Activated CD4-positive, alpha-beta T cell treated with anti-CD3 and anti-CD28 coated beads for 36 hours (primary cell): Measurements from ENCODE around the gene JAKMIP2. TPM values are rescaled to one million over a fixed set of nuclear protein-coding genes. Genes with fewer than 3 reads are reported as not detected.

Experiments used
- ATAC-seq: fragments of 200-7000 bp; cut with Tn5 transposase; one replicate; pipeline ENCODE4 v1.10.0; 2021; ENCODE audit warnings: mild to moderate bottlenecking, moderate library complexity
- CTCF ChIA-PET: fragments of 350-600 bp; sonication (Branson Sonifier 250); formaldehyde crosslinking; loops from one replicate; lab custom pipeline; 2021; ENCODE audit warnings: antibody characterized with exemption; lab: Charles Lee
- POLR2A ChIA-PET: fragments of 350-600 bp; sonication (Branson Sonifier 250); formaldehyde crosslinking; loops from one replicate; lab custom pipeline; 2021; ENCODE audit warnings: antibody characterized with exemption, inconsistent platforms; lab: Charles Lee
- DNase-seq: peaks from one replicate; pipeline ENCODE4 v3.0.0-alpha.2; 2020
- H3K27ac Mint-ChIP-seq: one replicate; pipeline ENCODE4 v1.8.0; 2021; ENCODE audit warnings: mixed read lengths
- H3K27me3 Mint-ChIP-seq: one replicate; pipeline ENCODE4 v1.8.0; 2021; ENCODE audit warnings: mixed read lengths
- H3K36me3 Mint-ChIP-seq: one replicate; pipeline ENCODE4 v1.8.0; 2021; ENCODE audit warnings: low read depth, mixed read lengths
- H3K4me1 Mint-ChIP-seq: one replicate; pipeline ENCODE4 v1.8.0; 2021; ENCODE audit warnings: mixed read lengths
- H3K4me3 Mint-ChIP-seq: one replicate; pipeline ENCODE4 v1.8.0; 2021; ENCODE audit warnings: mild to moderate bottlenecking, moderate library complexity, mixed read lengths
- H3K9me3 Mint-ChIP-seq: one replicate; pipeline ENCODE4 v1.8.0; 2021; ENCODE audit warnings: low read depth, mixed read lengths
- intact Hi-C, 2 experiments: fragments of 100-400 bp; cut with DNase I in 1 of 2; cut with micrococcal nuclease in 1 of 2; formaldehyde crosslinking; loops; one replicate each; pipeline versions ENCODE4 v1.14.2 to v1.15.1; 2022 to 2024; cut with DNase I, micrococcal nuclease
- total RNA-seq, 2 experiments: library from RNA; stranded (reverse); gene quantifications; one replicate each; pipeline ENCODE4 v1.2.3, GENCODE V29; 2021

The JAKMIP2 gene
- total RNA-seq, 2 experiments from 2014 or later, result 3.4 to 3.9 TPM

GRCh38 chr5:147713550-147714295 lies 68.8 kb downstream of the JAKMIP2 start:
- Mint-ChIP-seq H3K4me1 (no peaks in the 10 kb centered on the region), H3K4me3 (no peak overlapping the region), H3K27me3 (no peaks in the 10 kb centered on the region), H3K9me3 (peaks cover 2% of the 10 kb centered on the region), H3K36me3 (no peaks in the 10 kb centered on the region), H3K27ac (no peak overlapping the region)
- ChIA-PET CTCF (no interaction called here), POLR2A (no interaction called here)
- ATAC-seq (no peak), DNase-seq (no peak)
- intact Hi-C loops, result no loop called here

GRCh38 chr5:147712598-147712997 lies 69.9 kb downstream of the JAKMIP2 start:
- CTCF ChIA-PET, result no interaction called here
- ATAC-seq (no peak), DNase-seq (no peak)
- POLR2A ChIA-PET, result no interaction called here
- no peak overlapping the region for H3K27ac Mint-ChIP-seq
- no peaks in the 10 kb centered on the region for H3K36me3 Mint-ChIP-seq
- no peaks in the 10 kb centered on the region for H3K4me1 Mint-ChIP-seq
- H3K27me3 Mint-ChIP-seq, result no peaks in the 10 kb centered on the region
- H3K9me3 Mint-ChIP-seq, result peaks cover 2% of the 10 kb centered on the region
- intact Hi-C loops, result no loop called here
- H3K4me3 Mint-ChIP-seq, result no peak overlapping the region

- H3K9me3 Mint-ChIP-seq, result peaks cover 2% of the 10 kb centered on the region
- H3K36me3 Mint-ChIP-seq, result no peaks in the 10 kb centered on the region
- no peak overlapping the region for H3K4me3 Mint-ChIP-seq
- H3K4me1 Mint-ChIP-seq, result no peaks in the 10 kb centered on the region
- ChIA-PET POLR2A (no interaction called here), CTCF (no interaction called here)
- H3K27me3 Mint-ChIP-seq, result no peaks in the 10 kb centered on the region
- ATAC-seq, result no peak
- H3K27ac Mint-ChIP-seq, result no peak overlapping the region
- intact Hi-C loops, result no loop called here
- no peak for DNase-seq
These were observed 70.5 kb downstream of the JAKMIP2 start for GRCh38 chr5:147712019-147712418.

DNA sequence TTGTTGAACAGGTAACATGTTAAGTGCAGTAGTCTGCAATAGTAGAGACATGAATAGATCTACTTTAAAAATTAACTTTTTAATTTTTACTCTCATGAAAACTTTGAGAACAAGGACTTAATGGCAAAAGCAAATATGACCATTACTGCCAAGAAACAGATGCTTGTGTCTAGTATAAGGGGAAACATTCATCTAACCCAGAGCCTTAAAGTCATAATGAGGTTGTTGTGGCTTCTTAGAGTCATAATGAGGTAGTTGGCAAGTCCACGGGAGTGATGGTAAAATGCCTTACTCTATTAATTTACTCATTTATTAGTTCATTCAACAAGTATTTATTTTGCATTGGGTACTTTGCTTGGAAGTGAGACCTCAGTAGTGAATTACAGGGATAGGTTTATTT lies 71.5 kb downstream of the JAKMIP2 start:
- intact Hi-C loops, result no loop called here
- Mint-ChIP-seq H3K9me3 (peaks cover 2% of the 10 kb centered on the region), H3K4me1 (no peaks in the 10 kb centered on the region), H3K4me3 (no peak overlapping the region), H3K27me3 (no peaks in the 10 kb centered on the region), H3K36me3 (no peaks in the 10 kb centered on the region), H3K27ac (no peak overlapping the region)
- POLR2A ChIA-PET, result no interaction called here
- DNase-seq, result no peak
- no peak for ATAC-seq
- CTCF ChIA-PET, result no interaction called here

DNA sequence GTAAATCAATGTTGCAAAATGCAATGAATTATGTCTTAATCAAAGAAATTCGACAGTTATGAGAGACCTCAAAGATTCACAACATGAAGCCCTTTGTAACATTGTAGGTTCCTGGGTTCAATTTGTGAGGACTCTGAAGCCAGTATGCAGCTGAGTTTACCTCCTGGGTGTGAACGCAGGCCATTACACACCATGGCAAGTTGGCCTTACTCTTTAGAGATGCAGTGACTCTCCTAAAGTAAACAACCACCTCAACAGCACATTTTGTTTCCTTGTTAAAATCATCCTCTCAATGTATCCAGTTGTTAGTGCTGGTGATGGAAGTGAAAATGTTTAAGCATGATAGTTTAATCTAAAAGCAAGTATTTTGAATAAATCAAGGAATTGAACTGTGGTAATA lies 73.8 kb downstream of the JAKMIP2 start:
- DNase-seq (no peak), ATAC-seq (no peak)
- no peaks in the 10 kb centered on the region for H3K36me3 Mint-ChIP-seq
- H3K4me1 Mint-ChIP-seq, result no peaks in the 10 kb centered on the region
- H3K9me3 Mint-ChIP-seq, result peaks cover 2% of the 10 kb centered on the region
- no peak overlapping the region for H3K4me3 Mint-ChIP-seq
- intact Hi-C loops, result no loop called here
- ChIA-PET POLR2A (no interaction called here), CTCF (no interaction called here)
- no peak overlapping the region for H3K27ac Mint-ChIP-seq
- H3K27me3 Mint-ChIP-seq, result no peaks in the 10 kb centered on the region

GRCh38 chr5:147704544-147704943 lies 78.0 kb downstream of the JAKMIP2 start:
- Mint-ChIP-seq H3K27ac (no peak overlapping the region), H3K4me1 (no peaks in the 10 kb centered on the region), H3K9me3 (no peaks in the 10 kb centered on the region), H3K36me3 (no peaks in the 10 kb centered on the region), H3K27me3 (no peaks in the 10 kb centered on the region), H3K4me3 (no peak overlapping the region)
- no peak for ATAC-seq
- intact Hi-C loops, result no loop called here
- ChIA-PET CTCF (no interaction called here), POLR2A (no interaction called here)
- no peak for DNase-seq

DNA sequence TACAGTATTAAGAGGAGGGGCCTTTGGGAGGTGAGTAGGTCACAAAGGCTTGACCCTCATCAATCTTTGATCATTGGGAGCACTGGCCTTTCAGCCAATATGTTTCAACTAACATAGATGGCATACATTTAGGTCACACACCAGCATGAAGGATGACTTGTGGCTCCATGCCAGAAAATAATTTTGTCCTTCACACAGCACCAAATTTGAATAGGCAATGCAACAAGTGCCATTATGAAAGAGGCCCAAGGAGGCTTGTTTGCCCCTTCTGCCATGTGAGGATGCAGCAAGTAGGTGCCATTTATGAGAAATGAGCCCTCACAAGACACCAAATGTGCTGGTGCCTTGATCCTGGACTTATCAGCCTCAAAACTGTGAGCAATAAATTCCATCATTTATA lies 81.1 kb downstream of the JAKMIP2 start:
- Mint-ChIP-seq H3K4me1 (no peaks in the 10 kb centered on the region), H3K27me3 (peaks cover 2% of the 10 kb centered on the region), H3K4me3 (no peak overlapping the region), H3K27ac (no peak overlapping the region), H3K36me3 (peaks cover 7% of the 10 kb centered on the region), H3K9me3 (peaks cover 24% of the 10 kb centered on the region)
- ChIA-PET POLR2A (no interaction called here), CTCF (interaction anchor here (0.6 kb wide), 1 partner anchor 50 kb away, joined by 3 read pairs; no protein-coding TSS in a partner anchor)
- no peak for DNase-seq
- intact Hi-C loops, result no loop called here
- no peak for ATAC-seq

DNA sequence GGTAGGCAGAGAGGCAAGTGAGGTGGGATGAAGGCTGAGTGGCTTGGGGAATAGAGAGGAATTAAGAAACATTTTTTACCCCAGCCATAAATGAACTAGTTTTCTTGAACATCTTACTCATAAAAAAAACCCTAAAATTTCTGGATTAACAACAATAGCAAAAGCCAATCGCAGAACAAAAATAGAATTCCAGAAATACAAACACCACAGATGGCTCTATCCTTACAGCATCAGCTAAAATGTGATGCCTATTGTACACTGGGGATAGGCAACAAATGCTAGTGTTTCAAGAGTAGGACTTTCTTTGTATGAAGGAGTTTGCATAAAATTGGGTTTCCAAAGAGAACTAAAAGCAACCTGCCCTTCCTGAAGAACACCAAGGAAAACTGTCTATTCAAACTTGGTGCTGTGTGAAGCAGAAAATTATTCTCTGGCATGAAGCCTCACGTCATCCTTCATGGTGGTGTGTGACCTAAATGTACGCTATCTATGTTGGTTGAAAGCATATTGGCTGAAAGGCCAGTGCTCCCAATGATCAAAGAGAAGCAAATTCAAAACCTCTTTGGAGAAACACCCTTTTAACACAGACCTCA lies 82.9 kb downstream of the JAKMIP2 start:
- peaks cover 24% of the 10 kb centered on the region for H3K9me3 Mint-ChIP-seq
- ATAC-seq (no peak), DNase-seq (no peak)
- H3K36me3 Mint-ChIP-seq, result peaks cover 7% of the 10 kb centered on the region
- H3K4me3 Mint-ChIP-seq, result no peak overlapping the region
- ChIA-PET CTCF (no interaction called here), POLR2A (no interaction called here)
- no peak overlapping the region for H3K27ac Mint-ChIP-seq
- H3K4me1 Mint-ChIP-seq, result no peaks in the 10 kb centered on the region
- H3K27me3 Mint-ChIP-seq, result peaks cover 2% of the 10 kb centered on the region
- intact Hi-C loops, result no loop called here

DNA sequence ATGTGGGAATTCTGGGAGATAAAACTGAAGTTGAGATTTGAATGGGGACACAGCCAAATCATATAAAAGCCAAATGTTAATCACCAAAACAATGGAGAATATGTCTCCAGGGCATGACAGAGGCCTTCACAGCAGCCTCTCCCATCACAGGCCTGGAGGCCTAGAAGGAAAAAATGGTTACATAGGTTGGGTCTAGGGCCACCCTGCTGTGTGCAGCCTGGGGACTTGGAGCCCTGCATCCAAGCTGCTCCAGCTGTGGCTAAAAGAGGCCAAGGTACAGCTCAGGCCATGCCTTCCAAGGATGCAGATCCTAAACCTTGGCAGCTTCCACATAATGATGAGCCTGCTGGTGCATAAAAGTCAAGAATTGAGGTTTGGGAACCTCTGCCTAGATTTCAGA lies 85.1 kb downstream of the JAKMIP2 start:
- H3K4me3 Mint-ChIP-seq, result no peak overlapping the region
- ChIA-PET CTCF (no interaction called here), POLR2A (no interaction called here)
- intact Hi-C loops, result no loop called here
- peaks cover 7% of the 10 kb centered on the region for H3K36me3 Mint-ChIP-seq
- DNase-seq (no peak), ATAC-seq (no peak)
- peaks cover 24% of the 10 kb centered on the region for H3K9me3 Mint-ChIP-seq
- H3K27me3 Mint-ChIP-seq, result peaks cover 2% of the 10 kb centered on the region
- no peak overlapping the region for H3K27ac Mint-ChIP-seq
- H3K4me1 Mint-ChIP-seq, result no peaks in the 10 kb centered on the region

DNA sequence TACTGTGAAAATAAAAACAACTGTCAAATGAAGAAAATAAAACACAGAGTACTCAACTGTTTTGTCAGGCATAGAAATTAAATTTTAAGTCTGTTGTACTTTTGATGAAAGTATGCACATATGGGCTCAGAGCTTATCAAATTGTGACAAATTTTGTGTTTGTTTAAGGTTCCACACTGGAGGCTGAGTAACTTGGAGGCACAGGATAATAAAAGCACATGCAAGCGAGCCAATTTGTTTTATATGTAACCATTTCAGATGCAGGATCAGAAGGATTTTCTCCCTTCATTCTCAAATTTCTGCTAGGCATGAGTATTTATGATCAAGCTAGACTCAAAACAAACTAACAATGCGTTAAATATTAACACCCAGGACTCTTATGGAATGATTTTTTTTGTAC lies 87.8 kb downstream of the JAKMIP2 start:
- H3K4me3 Mint-ChIP-seq, result no peak overlapping the region
- no peak for ATAC-seq
- DNase-seq, result no peak
- intact Hi-C loops, result no loop called here
- no peak overlapping the region for H3K27ac Mint-ChIP-seq
- POLR2A ChIA-PET, result no interaction called here
- H3K9me3 Mint-ChIP-seq, result peaks cover 24% of the 10 kb centered on the region
- H3K4me1 Mint-ChIP-seq, result no peaks in the 10 kb centered on the region
- H3K36me3 Mint-ChIP-seq, result peaks cover 7% of the 10 kb centered on the region
- H3K27me3 Mint-ChIP-seq, result peaks cover 2% of the 10 kb centered on the region
- CTCF ChIA-PET, result no interaction called here

DNA sequence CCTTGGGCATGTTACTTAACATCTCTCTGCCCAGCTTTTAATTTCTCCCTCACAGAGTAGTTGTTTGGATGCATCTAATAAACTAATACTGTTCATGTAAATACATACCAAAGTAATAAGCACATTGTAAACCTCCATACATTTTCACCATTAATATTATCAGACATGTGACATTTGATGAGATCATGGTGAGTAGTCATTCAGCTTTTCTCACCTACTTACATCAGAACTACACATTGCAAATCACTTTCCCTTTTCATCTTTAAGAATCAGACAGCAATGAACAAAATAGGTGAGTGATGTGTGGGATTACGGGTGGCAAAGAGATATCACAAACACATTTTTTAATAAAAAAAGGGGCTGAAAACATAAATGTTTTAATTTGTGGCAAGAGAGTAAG lies 89.3 kb downstream of the JAKMIP2 start:
- DNase-seq (no peak), ATAC-seq (no peak)
- H3K27me3 Mint-ChIP-seq, result no peaks in the 10 kb centered on the region
- H3K4me1 Mint-ChIP-seq, result no peaks in the 10 kb centered on the region
- no peak overlapping the region for H3K4me3 Mint-ChIP-seq
- ChIA-PET CTCF (interaction anchor here (1.3 kb wide), 1 partner anchor 24 kb away, joined by 3 read pairs; no protein-coding TSS in a partner anchor), POLR2A (no interaction called here)
- no peak overlapping the region for H3K27ac Mint-ChIP-seq
- intact Hi-C loops, result no loop called here
- peaks cover 1% of the 10 kb centered on the region for H3K36me3 Mint-ChIP-seq
- peaks cover 13% of the 10 kb centered on the region for H3K9me3 Mint-ChIP-seq

GRCh38 chr5:147691130-147691529 lies 91.4 kb downstream of the JAKMIP2 start:
- POLR2A ChIA-PET, result no interaction called here
- no peak overlapping the region for H3K4me3 Mint-ChIP-seq
- H3K27me3 Mint-ChIP-seq, result no peaks in the 10 kb centered on the region
- no peaks in the 10 kb centered on the region for H3K4me1 Mint-ChIP-seq
- intact Hi-C loops, result no loop called here
- ATAC-seq, result no peak
- no peak for DNase-seq
- no peaks in the 10 kb centered on the region for H3K9me3 Mint-ChIP-seq
- no peak overlapping the region for H3K27ac Mint-ChIP-seq
- H3K36me3 Mint-ChIP-seq, result no peaks in the 10 kb centered on the region
- CTCF ChIA-PET, result no interaction called here
